ENCODE data around the gene PTPN12.

DNA sequence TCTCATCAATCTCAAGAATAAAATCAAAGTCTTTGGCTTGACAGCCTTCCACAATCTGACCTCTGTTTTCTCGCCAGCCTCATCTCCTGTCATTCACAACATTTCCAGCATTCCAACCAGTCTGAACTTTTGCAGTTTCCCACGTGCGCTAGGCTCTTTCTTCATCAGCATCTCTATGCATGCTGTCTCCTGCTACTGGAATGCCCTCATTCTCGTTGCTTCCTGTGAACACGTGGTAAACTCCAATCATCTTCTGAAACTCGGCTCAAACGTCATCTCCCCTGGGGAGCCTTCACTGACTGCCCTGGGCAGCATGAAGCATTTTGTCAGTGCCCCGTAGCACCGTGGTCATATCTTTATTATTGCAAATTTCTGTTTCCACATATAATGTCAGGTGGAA is 146.9 kb downstream of the PTPN12 start:
- TF ChIP-seq, protein P1, sequence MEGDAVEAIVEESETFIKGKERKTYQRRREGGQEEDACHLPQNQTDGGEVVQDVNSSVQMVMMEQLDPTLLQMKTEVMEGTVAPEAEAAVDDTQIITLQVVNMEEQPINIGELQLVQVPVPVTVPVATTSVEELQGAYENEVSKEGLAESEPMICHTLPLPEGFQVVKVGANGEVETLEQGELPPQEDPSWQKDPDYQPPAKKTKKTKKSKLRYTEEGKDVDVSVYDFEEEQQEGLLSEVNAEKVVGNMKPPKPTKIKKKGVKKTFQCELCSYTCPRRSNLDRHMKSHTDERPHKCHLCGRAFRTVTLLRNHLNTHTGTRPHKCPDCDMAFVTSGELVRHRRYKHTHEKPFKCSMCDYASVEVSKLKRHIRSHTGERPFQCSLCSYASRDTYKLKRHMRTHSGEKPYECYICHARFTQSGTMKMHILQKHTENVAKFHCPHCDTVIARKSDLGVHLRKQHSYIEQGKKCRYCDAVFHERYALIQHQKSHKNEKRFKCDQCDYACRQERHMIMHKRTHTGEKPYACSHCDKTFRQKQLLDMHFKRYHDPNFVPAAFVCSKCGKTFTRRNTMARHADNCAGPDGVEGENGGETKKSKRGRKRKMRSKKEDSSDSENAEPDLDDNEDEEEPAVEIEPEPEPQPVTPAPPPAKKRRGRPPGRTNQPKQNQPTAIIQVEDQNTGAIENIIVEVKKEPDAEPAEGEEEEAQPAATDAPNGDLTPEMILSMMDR (IDR thresholded peaks at IDR 0.05): no peak
- TF ChIP-seq EZH2 (IDR thresholded peaks at IDR 0.05): no peak
- TF ChIP-seq EZH2phosphoT487 (IDR thresholded peaks at IDR 0.05): no peak

Measured in neural progenitor cell (in vitro differentiated cells).